Neural progenitor cell (in vitro differentiated cells): ENCODE data around the gene CLTCL1. TPM values are rescaled to one million over a fixed set of nuclear protein-coding genes. Genes with fewer than 3 reads are reported as not detected.
"Not testable (repeated sequence)": the region's sequence is repeated elsewhere in the genome, so short reads cannot be mapped to it uniquely, and the experiment has no call there.

Source experiments
- DNase-seq: peaks from one replicate; pipeline ENCODE4 v3.0.0-alpha.2; 2016; ENCODE audit warnings: low spot score
- H2AFZ ChIP-seq: fragments of 200-600 bp; sonication (generic); replicated peaks from 2 replicates; pipeline ENCODE4 v1.6.1; 2016; ENCODE audit warnings: antibody characterized with exemption
- H3F3A ChIP-seq: fragments of 200-600 bp; sonication (generic); 2 replicates; pipeline ENCODE4 v1.6.1; 2016; ENCODE audit warnings: antibody characterized with exemption, low read depth
- H3K27ac ChIP-seq: fragments of 200-600 bp; sonication (generic); 2 replicates; pipeline ENCODE4 v1.5.1; 2016; ENCODE audit warnings: mild to moderate bottlenecking
- H3K27me3 ChIP-seq: fragments of 200-600 bp; sonication (generic); 2 replicates; pipeline ENCODE4 v1.6.1; 2016; ENCODE audit warnings: mild to moderate bottlenecking, moderate library complexity
- H3K36me3 ChIP-seq: fragments of 200-600 bp; sonication (generic); 2 replicates; pipeline ENCODE4 v1.5.1; 2016
- H3K4me1 ChIP-seq: fragments of 200-600 bp; sonication (generic); 2 replicates; pipeline ENCODE4 v1.6.1; 2016; ENCODE audit warnings: mixed run types
- H3K4me2 ChIP-seq: fragments of 200-600 bp; sonication (generic); 2 replicates; pipeline ENCODE4 v1.6.1; 2016
- H3K4me3 ChIP-seq: fragments of 200-600 bp; sonication (generic); 2 replicates; pipeline ENCODE4 v1.5.1; 2016
- H3K79me2 ChIP-seq: fragments of 200-600 bp; sonication (generic); 2 replicates; pipeline ENCODE4 v1.6.1; 2016; ENCODE audit warnings: low read depth
- H3K9ac ChIP-seq: fragments of 200-600 bp; sonication (generic); 2 replicates; pipeline ENCODE4 v1.6.1; 2016
- H3K9me3 ChIP-seq: fragments of 200-600 bp; sonication (generic); 2 replicates; pipeline ENCODE4 v1.5.1; 2016; ENCODE audit warnings: low read depth
- H4K20me1 ChIP-seq: fragments of 200-600 bp; sonication (generic); 2 replicates; pipeline ENCODE4 v1.6.1; 2016; ENCODE audit warnings: low read depth
- H3K27ac Mint-ChIP-seq: 3 replicates; pipeline ENCODE4 v1.8.0; 2021; ENCODE audit warnings: mixed read lengths
- H3K27me3 Mint-ChIP-seq: 2 replicates; pipeline ENCODE4 v1.8.0; 2022; ENCODE audit warnings: low read depth, mild to moderate bottlenecking, inconsistent platforms, moderate library complexity, mixed read lengths; ENCODE audit not compliant: insufficient read depth
- H3K36me3 Mint-ChIP-seq: 3 replicates; pipeline ENCODE4 v1.8.0; 2021; ENCODE audit warnings: mixed read lengths
- H3K4me1 Mint-ChIP-seq: 3 replicates; pipeline ENCODE4 v1.8.0; 2021; ENCODE audit warnings: mixed read lengths
- H3K4me3 Mint-ChIP-seq: 3 replicates; pipeline ENCODE4 v1.8.0; 2021; ENCODE audit warnings: mild to moderate bottlenecking, moderate library complexity, mixed read lengths
- H3K9me3 Mint-ChIP-seq: 3 replicates; pipeline ENCODE4 v1.8.0; 2020; ENCODE audit warnings: mixed read lengths
- EZH2 ChIP-seq: fragments of 200-600 bp; sonication (generic); IDR thresholded peaks from 2 replicates; pipeline ENCODE4 v1.6.1; 2017; ENCODE audit warnings: antibody characterized with exemption, mild to moderate bottlenecking, moderate library complexity
- EZH2phosphoT487 ChIP-seq: fragments of 200-600 bp; sonication (generic); IDR thresholded peaks from 2 replicates; pipeline ENCODE4 v1.6.1; 2017; ENCODE audit warnings: antibody characterized with exemption
- total RNA-seq: library from RNA; depleted of rRNA; stranded (reverse); fragments of >200 nt; gene quantifications from 2 replicates; pipeline ENCODE4 v1.2.3, GENCODE V29; 2015; ENCODE audit warnings: low replicate concordance
- TF ChIP-seq, protein P1 (sequence below): fragments of 200-600 bp; sonication (generic); IDR thresholded peaks from 2 replicates; pipeline ENCODE4 v1.5.1; 2017; ENCODE audit warnings: antibody characterized with exemption, mild to moderate bottlenecking

The CLTCL1 gene
- total RNA-seq, 1 donor from 2014 or later = 13.7 TPM

DNA sequence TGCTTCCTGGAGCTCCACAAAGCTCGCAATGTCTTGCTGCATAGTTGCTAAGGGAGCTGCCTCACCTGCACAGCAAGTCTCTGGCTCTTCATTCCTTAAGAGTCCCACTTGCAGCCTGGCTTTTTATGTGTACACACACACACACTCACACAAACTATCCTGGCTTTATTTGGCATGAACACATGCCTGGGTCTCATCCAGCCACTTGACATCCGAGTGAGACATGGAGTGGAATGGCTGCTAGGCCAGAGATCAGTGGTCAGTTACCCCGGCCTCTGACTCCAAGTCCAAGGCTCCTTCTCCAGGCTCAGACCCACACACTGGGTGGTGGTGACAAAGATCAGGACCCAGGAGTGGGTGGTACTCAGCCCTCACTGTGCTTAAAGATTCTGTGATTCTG lies 37.9 kb upstream of the CLTCL1 start:
- TF ChIP-seq EZH2phosphoT487 = no peak
- no peak for TF ChIP-seq EZH2
- TF ChIP-seq, protein P1, sequence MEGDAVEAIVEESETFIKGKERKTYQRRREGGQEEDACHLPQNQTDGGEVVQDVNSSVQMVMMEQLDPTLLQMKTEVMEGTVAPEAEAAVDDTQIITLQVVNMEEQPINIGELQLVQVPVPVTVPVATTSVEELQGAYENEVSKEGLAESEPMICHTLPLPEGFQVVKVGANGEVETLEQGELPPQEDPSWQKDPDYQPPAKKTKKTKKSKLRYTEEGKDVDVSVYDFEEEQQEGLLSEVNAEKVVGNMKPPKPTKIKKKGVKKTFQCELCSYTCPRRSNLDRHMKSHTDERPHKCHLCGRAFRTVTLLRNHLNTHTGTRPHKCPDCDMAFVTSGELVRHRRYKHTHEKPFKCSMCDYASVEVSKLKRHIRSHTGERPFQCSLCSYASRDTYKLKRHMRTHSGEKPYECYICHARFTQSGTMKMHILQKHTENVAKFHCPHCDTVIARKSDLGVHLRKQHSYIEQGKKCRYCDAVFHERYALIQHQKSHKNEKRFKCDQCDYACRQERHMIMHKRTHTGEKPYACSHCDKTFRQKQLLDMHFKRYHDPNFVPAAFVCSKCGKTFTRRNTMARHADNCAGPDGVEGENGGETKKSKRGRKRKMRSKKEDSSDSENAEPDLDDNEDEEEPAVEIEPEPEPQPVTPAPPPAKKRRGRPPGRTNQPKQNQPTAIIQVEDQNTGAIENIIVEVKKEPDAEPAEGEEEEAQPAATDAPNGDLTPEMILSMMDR = no peak
- Histone ChIP-seq H3K9me3 (peaks cover 1% of the 10 kb centered on the region), H4K20me1 (no peaks in the 10 kb centered on the region), H3K27me3 (no peaks in the 10 kb centered on the region), H3K9ac (no peak overlapping the region), H3K79me2 (no peaks in the 10 kb centered on the region), H3K36me3 (peaks cover 3% of the 10 kb centered on the region), H3F3A (no peaks in the 10 kb centered on the region), H3K4me3 (no peak overlapping the region), H3K27ac (no peak overlapping the region), H3K4me1 (no peaks in the 10 kb centered on the region), H3K4me2 (no peak overlapping the region), H2AFZ (no peak overlapping the region)
- Mint-ChIP-seq H3K27ac (no peak overlapping the region), H3K27me3 (peaks cover 3% of the 10 kb centered on the region), H3K4me3 (no peak overlapping the region), H3K9me3 (peaks cover 35% of the 10 kb centered on the region), H3K36me3 (peaks cover 54% of the 10 kb centered on the region), H3K4me1 (no peaks in the 10 kb centered on the region)
- no peak for DNase-seq

DNA sequence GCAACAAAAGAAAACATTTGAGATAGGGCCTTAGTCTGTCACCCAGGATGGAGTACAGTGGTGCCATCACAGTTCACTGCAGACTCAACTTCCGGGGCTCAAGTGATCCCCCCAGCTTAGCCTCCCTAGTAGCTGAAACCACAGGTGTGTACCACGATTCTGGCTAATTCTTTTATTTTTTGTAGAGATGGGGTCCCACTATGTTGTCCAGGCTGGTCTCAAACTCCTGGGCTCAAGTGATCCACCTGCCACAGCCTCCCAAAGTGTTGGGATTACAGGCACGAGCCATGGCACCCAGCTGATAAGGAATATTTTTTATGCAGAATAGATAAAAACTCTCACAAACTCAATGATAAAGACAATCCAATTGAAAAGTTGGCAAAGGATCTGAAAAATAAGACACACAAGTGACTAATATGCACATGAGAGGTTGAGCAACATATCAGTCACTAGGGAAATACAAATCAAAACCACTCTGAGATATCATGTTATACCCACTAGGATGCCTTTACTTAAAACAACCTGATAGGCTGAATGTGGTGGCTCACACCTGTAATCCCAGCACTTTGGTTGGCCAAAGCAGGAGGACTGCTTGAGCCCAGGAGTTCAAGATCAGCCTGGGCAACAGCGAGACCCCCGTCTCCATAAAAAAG lies 33.9 kb upstream of the CLTCL1 start:
- no peak overlapping the region for H3K4me3 ChIP-seq
- Mint-ChIP-seq H3K9me3 (peaks cover 15% of the 10 kb centered on the region), H3K27me3 (peaks cover 3% of the 10 kb centered on the region), H3K4me3 (no peak overlapping the region), H3K4me1 (no peaks in the 10 kb centered on the region), H3K27ac (no peak overlapping the region), H3K36me3 (peaks cover 32% of the 10 kb centered on the region)
- peaks cover 2% of the 10 kb centered on the region for H3K36me3 ChIP-seq
- H3K79me2 ChIP-seq = no peaks in the 10 kb centered on the region
- no peaks in the 10 kb centered on the region for H4K20me1 ChIP-seq
- H3F3A ChIP-seq = no peaks in the 10 kb centered on the region
- TF ChIP-seq EZH2phosphoT487 (no peak), EZH2 (no peak)
- TF ChIP-seq, protein P1 = no peak
- no peak overlapping the region for H2AFZ ChIP-seq
- H3K4me1 ChIP-seq = no peaks in the 10 kb centered on the region
- no peaks in the 10 kb centered on the region for H3K27me3 ChIP-seq
- peaks cover 8% of the 10 kb centered on the region for H3K9me3 ChIP-seq
- DNase-seq = no peak
- no peak overlapping the region for H3K4me2 ChIP-seq
- H3K9ac ChIP-seq = no peak overlapping the region
- no peak overlapping the region for H3K27ac ChIP-seq

DNA sequence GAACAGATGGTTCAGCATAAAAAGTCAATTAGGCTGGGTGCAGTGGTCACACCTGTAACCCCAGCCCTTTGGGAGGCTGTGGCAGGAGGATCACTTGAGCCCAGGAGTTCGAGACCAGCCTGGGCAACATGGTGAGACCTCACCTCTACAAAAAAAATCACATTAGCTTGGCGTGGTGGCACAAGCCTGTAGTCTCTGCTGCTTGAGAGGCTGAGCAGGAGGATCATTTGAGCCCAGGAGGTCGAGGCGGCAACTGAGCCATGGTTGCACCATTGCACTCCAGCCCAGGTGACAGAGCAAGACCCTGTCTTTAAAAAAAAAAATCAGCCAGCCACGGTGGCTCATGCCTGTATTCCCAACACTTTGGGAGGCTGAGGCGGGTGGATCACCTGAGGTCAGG lies 31.9 kb upstream of the CLTCL1 start:
- not testable (repeated sequence) for H3K4me3 ChIP-seq, DNase-seq, H3K9me3 ChIP-seq, H3K79me2 ChIP-seq, H3K36me3 ChIP-seq, H3F3A ChIP-seq, H3K4me2 ChIP-seq, H3K4me1 ChIP-seq, H2AFZ ChIP-seq, H3K4me3 Mint-ChIP-seq, H3K9ac ChIP-seq, H3K27me3 ChIP-seq, H3K27ac ChIP-seq, H4K20me1 ChIP-seq, H3K27ac Mint-ChIP-seq, H3K4me1 Mint-ChIP-seq, H3K27me3 Mint-ChIP-seq
- peaks cover 17% of the 10 kb centered on the region for H3K36me3 Mint-ChIP-seq
- H3K9me3 Mint-ChIP-seq = peaks cover 14% of the 10 kb centered on the region

DNA sequence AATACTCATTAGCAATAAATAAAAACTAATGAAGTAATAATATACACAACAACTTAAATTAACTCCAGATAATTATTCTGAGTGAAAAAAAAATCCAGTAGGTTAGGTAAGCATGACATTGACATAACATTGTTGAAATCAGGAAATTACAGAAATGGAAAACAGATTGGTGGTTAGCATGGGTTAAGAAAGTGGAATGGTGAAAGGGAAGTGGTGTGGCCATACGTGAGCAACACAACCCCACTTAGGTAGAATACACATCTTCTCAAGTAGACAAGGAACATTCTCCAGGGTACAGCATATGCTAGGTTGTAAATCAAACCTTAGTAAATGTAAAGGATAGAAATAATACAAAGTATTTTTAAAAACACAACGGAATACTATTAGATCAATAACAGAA lies 30.2 kb upstream of the CLTCL1 start:
- no peak overlapping the region for H3K4me3 ChIP-seq
- TF ChIP-seq EZH2 = no peak
- TF ChIP-seq EZH2phosphoT487 = no peak
- TF ChIP-seq, protein P1 = no peak
- no peak overlapping the region for H2AFZ ChIP-seq
- H3K36me3 ChIP-seq = no peaks in the 10 kb centered on the region
- no peak overlapping the region for H3K27ac Mint-ChIP-seq
- no peak for DNase-seq
- no peaks in the 10 kb centered on the region for H3K4me1 Mint-ChIP-seq
- no peak overlapping the region for H3K4me3 Mint-ChIP-seq
- H3K4me2 ChIP-seq = no peak overlapping the region
- H3F3A ChIP-seq = no peaks in the 10 kb centered on the region
- peaks cover 12% of the 10 kb centered on the region for H3K36me3 Mint-ChIP-seq
- no peaks in the 10 kb centered on the region for H3K79me2 ChIP-seq
- peaks cover 18% of the 10 kb centered on the region for H3K9me3 ChIP-seq
- no peaks in the 10 kb centered on the region for H3K27me3 ChIP-seq
- no peaks in the 10 kb centered on the region for H3K4me1 ChIP-seq
- peaks cover under 1% of the 10 kb centered on the region for H3K27me3 Mint-ChIP-seq
- no peaks in the 10 kb centered on the region for H4K20me1 ChIP-seq
- no peak overlapping the region for H3K9ac ChIP-seq
- peaks cover 12% of the 10 kb centered on the region for H3K9me3 Mint-ChIP-seq
- H3K27ac ChIP-seq = no peak overlapping the region

DNA sequence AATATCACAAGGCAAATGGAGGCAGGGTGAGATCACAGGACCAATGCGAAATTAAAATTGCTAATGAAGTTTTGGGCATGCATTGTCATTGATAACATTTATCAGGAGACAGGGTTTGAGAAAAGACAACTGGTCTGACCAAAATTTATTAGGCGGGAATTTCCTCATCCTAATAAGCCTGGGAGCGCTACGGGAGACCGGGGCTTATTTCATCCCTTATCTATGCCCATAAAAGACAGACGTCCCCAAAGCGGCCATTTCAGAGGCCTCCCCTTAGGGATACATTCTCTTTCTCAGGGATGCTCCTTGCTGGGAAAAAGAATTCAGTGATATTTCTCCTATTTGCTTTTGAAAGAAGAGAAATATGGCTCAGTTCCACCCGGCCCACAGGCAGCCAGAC lies 28.6 kb upstream of the CLTCL1 start:
- H3K4me1 Mint-ChIP-seq, H3K79me2 ChIP-seq, H3K27ac ChIP-seq, H3K27me3 Mint-ChIP-seq, H3K4me3 ChIP-seq, DNase-seq, H3K4me1 ChIP-seq, H3K4me3 Mint-ChIP-seq, H2AFZ ChIP-seq, H3K27ac Mint-ChIP-seq, H4K20me1 ChIP-seq, H3K4me2 ChIP-seq, H3F3A ChIP-seq, H3K27me3 ChIP-seq, H3K9ac ChIP-seq, H3K36me3 ChIP-seq: not testable (repeated sequence)
- Mint-ChIP-seq H3K36me3 (peaks cover 12% of the 10 kb centered on the region), H3K9me3 (peaks cover 22% of the 10 kb centered on the region)
- H3K9me3 ChIP-seq = peaks cover 21% of the 10 kb centered on the region
